Measurements from ENCODE around the gene RSPH9. TPM values are rescaled to one million over a fixed set of nuclear protein-coding genes. Genes with fewer than 3 reads are reported as not detected.
"Not testable (repeated sequence)": the region's sequence is repeated elsewhere in the genome, so short reads cannot be mapped to it uniquely, and the experiment has no call there.

The RSPH9 gene
- total RNA-seq, 3 donors from 2014 or later, result not detected

- H3K27me3 Mint-ChIP-seq (ENCODE audit: low read depth), result peaks cover 43% of the 10 kb centered on the region
- not testable (repeated sequence) for H3K4me3 Mint-ChIP-seq, ATAC-seq
Measured at GRCh38 chr6:43700939-43701560, 56.2 kb downstream of the RSPH9 start.

GRCh38 chr6:43702171-43702533 lies 57.3 kb downstream of the RSPH9 start:
- Mint-ChIP-seq H3K27me3 (ENCODE audit: low read depth) (peaks cover 51% of the 10 kb centered on the region), H3K4me1 (ENCODE audit: low read depth) (peaks cover 4% of the 10 kb centered on the region), H3K4me3 (no peak overlapping the region), H3K36me3 (ENCODE audit: insufficient read depth) (no peaks in the 10 kb centered on the region), H3K9me3 (no peaks in the 10 kb centered on the region)
- no peak for ATAC-seq
- no peak for DNase-seq

More at GRCh38 chr6:43700939-43701560, 56.2 kb downstream of the RSPH9 start:
- not testable (repeated sequence) for H3K4me1 Mint-ChIP-seq (ENCODE audit: low read depth); H3K36me3 Mint-ChIP-seq (ENCODE audit: insufficient read depth); DNase-seq; H3K9me3 Mint-ChIP-seq

GRCh38 chr6:43702534-43703440 lies 58.0 kb downstream of the RSPH9 start:
- no peaks in the 10 kb centered on the region for H3K36me3 Mint-ChIP-seq (ENCODE audit: insufficient read depth)
- no peaks in the 10 kb centered on the region for H3K9me3 Mint-ChIP-seq
- peak in 1 of 2 donors; percentile 48 for ATAC-seq
- H3K4me3 Mint-ChIP-seq, result no peak overlapping the region
- peaks cover 4% of the 10 kb centered on the region for H3K4me1 Mint-ChIP-seq (ENCODE audit: low read depth)
- peaks cover 51% of the 10 kb centered on the region for H3K27me3 Mint-ChIP-seq (ENCODE audit: low read depth)
- no peak for DNase-seq

- DNase-seq (no peak), ATAC-seq (no peak)
- Mint-ChIP-seq H3K36me3 (ENCODE audit: insufficient read depth) (no peaks in the 10 kb centered on the region), H3K4me1 (ENCODE audit: low read depth) (peaks cover 4% of the 10 kb centered on the region), H3K27me3 (ENCODE audit: low read depth) (peaks cover 45% of the 10 kb centered on the region), H3K4me3 (no peak overlapping the region), H3K9me3 (no peaks in the 10 kb centered on the region)
Measured at GRCh38 chr6:43703512-43704429, 58.9 kb downstream of the RSPH9 start.

- peaks cover 42% of the 10 kb centered on the region for H3K27me3 Mint-ChIP-seq (ENCODE audit: low read depth)
- ATAC-seq, result no peak
Measured at GRCh38 chr6:43705996-43706395, 61.2 kb downstream of the RSPH9 start.

GRCh38 chr6:43706788-43707187 lies 62.0 kb downstream of the RSPH9 start:
- Mint-ChIP-seq H3K27me3 (ENCODE audit: low read depth) (peaks cover 43% of the 10 kb centered on the region), H3K9me3 (no peaks in the 10 kb centered on the region), H3K36me3 (ENCODE audit: insufficient read depth) (no peaks in the 10 kb centered on the region), H3K4me1 (ENCODE audit: low read depth) (peaks cover 11% of the 10 kb centered on the region), H3K4me3 (no peak overlapping the region)
- ATAC-seq (no peak), DNase-seq (no peak)

More at GRCh38 chr6:43705996-43706395, 61.2 kb downstream of the RSPH9 start:
- no peaks in the 10 kb centered on the region for H3K36me3 Mint-ChIP-seq (ENCODE audit: insufficient read depth)
- H3K9me3 Mint-ChIP-seq, result no peaks in the 10 kb centered on the region
- no peak for DNase-seq
- H3K4me3 Mint-ChIP-seq, result no peak overlapping the region
- peaks cover 11% of the 10 kb centered on the region for H3K4me1 Mint-ChIP-seq (ENCODE audit: low read depth)

- H3K36me3 Mint-ChIP-seq (ENCODE audit: insufficient read depth), result no peaks in the 10 kb centered on the region
- DNase-seq (no peak), ATAC-seq (no peak)
- H3K9me3 Mint-ChIP-seq, result no peaks in the 10 kb centered on the region
- peaks cover 42% of the 10 kb centered on the region for H3K27me3 Mint-ChIP-seq (ENCODE audit: low read depth)
- peaks cover 11% of the 10 kb centered on the region for H3K4me1 Mint-ChIP-seq (ENCODE audit: low read depth)
- H3K4me3 Mint-ChIP-seq, result no peak overlapping the region
Measured at GRCh38 chr6:43707269-43707668, 62.4 kb downstream of the RSPH9 start.

GRCh38 chr6:43707767-43708166 lies 62.9 kb downstream of the RSPH9 start:
- Mint-ChIP-seq H3K9me3 (no peaks in the 10 kb centered on the region), H3K27me3 (ENCODE audit: low read depth) (peaks cover 39% of the 10 kb centered on the region), H3K36me3 (ENCODE audit: insufficient read depth) (no peaks in the 10 kb centered on the region), H3K4me1 (ENCODE audit: low read depth) (peaks cover 11% of the 10 kb centered on the region), H3K4me3 (no peak overlapping the region)
- no peak for DNase-seq
- ATAC-seq, result no peak

GRCh38 chr6:43708860-43709653 lies 64.2 kb downstream of the RSPH9 start:
- DNase-seq (no peak), ATAC-seq (peak in 1 of 2 donors; percentile 51)
- no peaks in the 10 kb centered on the region for H3K9me3 Mint-ChIP-seq
- no peak overlapping the region for H3K4me3 Mint-ChIP-seq
- no peaks in the 10 kb centered on the region for H3K36me3 Mint-ChIP-seq (ENCODE audit: insufficient read depth)
- peaks cover 11% of the 10 kb centered on the region for H3K4me1 Mint-ChIP-seq (ENCODE audit: low read depth)
- peaks cover 32% of the 10 kb centered on the region for H3K27me3 Mint-ChIP-seq (ENCODE audit: low read depth)

GRCh38 chr6:43709654-43710303 lies 64.9 kb downstream of the RSPH9 start:
- Mint-ChIP-seq H3K9me3 (no peaks in the 10 kb centered on the region), H3K27me3 (ENCODE audit: low read depth) (peaks cover 31% of the 10 kb centered on the region), H3K36me3 (ENCODE audit: insufficient read depth) (no peaks in the 10 kb centered on the region), H3K4me1 (ENCODE audit: low read depth) (peaks cover 11% of the 10 kb centered on the region), H3K4me3 (no peak overlapping the region)
- ATAC-seq (no peak), DNase-seq (no peak)

GRCh38 chr6:43710576-43710975 lies 65.7 kb downstream of the RSPH9 start:
- H3K9me3 Mint-ChIP-seq, result no peaks in the 10 kb centered on the region
- peaks cover 26% of the 10 kb centered on the region for H3K27me3 Mint-ChIP-seq (ENCODE audit: low read depth)
- H3K4me3 Mint-ChIP-seq, result no peak overlapping the region
- H3K4me1 Mint-ChIP-seq (ENCODE audit: low read depth), result peaks cover 11% of the 10 kb centered on the region
- DNase-seq (no peak), ATAC-seq (no peak)
- H3K36me3 Mint-ChIP-seq (ENCODE audit: insufficient read depth), result no peaks in the 10 kb centered on the region

GRCh38 chr6:43712579-43712978 lies 67.7 kb downstream of the RSPH9 start:
- ATAC-seq (no peak), DNase-seq (no peak)
- peaks cover 7% of the 10 kb centered on the region for H3K4me1 Mint-ChIP-seq (ENCODE audit: low read depth)
- H3K36me3 Mint-ChIP-seq (ENCODE audit: insufficient read depth), result no peaks in the 10 kb centered on the region
- H3K9me3 Mint-ChIP-seq, result no peaks in the 10 kb centered on the region
- peaks cover 16% of the 10 kb centered on the region for H3K27me3 Mint-ChIP-seq (ENCODE audit: low read depth)
- H3K4me3 Mint-ChIP-seq, result no peak overlapping the region

- DNase-seq (no peak), ATAC-seq (no peak)
- Mint-ChIP-seq H3K27me3 (ENCODE audit: low read depth) (peaks cover 19% of the 10 kb centered on the region), H3K4me1 (ENCODE audit: low read depth) (peaks cover 7% of the 10 kb centered on the region), H3K9me3 (no peaks in the 10 kb centered on the region), H3K4me3 (no peak overlapping the region), H3K36me3 (ENCODE audit: insufficient read depth) (no peaks in the 10 kb centered on the region)
Measured at GRCh38 chr6:43713643-43714310, 68.9 kb downstream of the RSPH9 start.
